HUES64 (cell line): ENCODE results near the gene SERPINB4.

Experiments used
- H3K27ac ChIP-seq: 2 replicates; pipeline ENCODE4 v1.7.0; 2013; ENCODE audit warnings: low read depth, low read length, inconsistent platforms
- H3K27me3 ChIP-seq: 2 replicates; pipeline ENCODE4 v1.6.1; 2013; ENCODE audit warnings: mild to moderate bottlenecking, low read length; ENCODE audit not compliant: insufficient read depth
- H3K36me3 ChIP-seq: 2 replicates; pipeline ENCODE4 v1.6.1; 2013; ENCODE audit warnings: mild to moderate bottlenecking, low read length; ENCODE audit not compliant: insufficient read depth
- H3K4me1 ChIP-seq: 2 replicates; pipeline ENCODE4 v1.6.1; 2013; ENCODE audit warnings: mild to moderate bottlenecking, low read length, moderate library complexity; ENCODE audit not compliant: insufficient read depth
- H3K4me3 ChIP-seq: 2 replicates; pipeline ENCODE4 v1.5.1; 2013; ENCODE audit warnings: mild to moderate bottlenecking, low read length, moderate library complexity
- H3K9ac ChIP-seq: 2 replicates; pipeline ENCODE4 v1.6.1; 2013; ENCODE audit warnings: mild to moderate bottlenecking, low read depth, low read length
- H3K9me3 ChIP-seq: 2 replicates; pipeline ENCODE4 v1.6.1; 2013; ENCODE audit warnings: low read depth, low read length; ENCODE audit not compliant: insufficient read depth
- WGBS: fragments of 150-250, 120-280 bp; methylation state at CpG from one replicate; pipeline ENCODE4 v1.1.7; 2013; ENCODE audit warnings: missing lambda C conversion rate; 5-methylcytosine and 5-hydroxymethylcytosine counted together

The SERPINB4 gene

GRCh38 chr18:63624863-63625262, 19.2 kb downstream of the SERPINB4 start:
- Histone ChIP-seq H3K4me1 (no peaks in the 10 kb centered on the region), H3K36me3 (no peaks in the 10 kb centered on the region), H3K9me3 (peaks cover 40% of the 10 kb centered on the region), H3K27me3 (no peaks in the 10 kb centered on the region), H3K4me3 (no peak overlapping the region), H3K27ac (no peak overlapping the region), H3K9ac (no peak overlapping the region)
- 98% methylated on average over 3 of the region's 3 CpGs for WGBS

DNA sequence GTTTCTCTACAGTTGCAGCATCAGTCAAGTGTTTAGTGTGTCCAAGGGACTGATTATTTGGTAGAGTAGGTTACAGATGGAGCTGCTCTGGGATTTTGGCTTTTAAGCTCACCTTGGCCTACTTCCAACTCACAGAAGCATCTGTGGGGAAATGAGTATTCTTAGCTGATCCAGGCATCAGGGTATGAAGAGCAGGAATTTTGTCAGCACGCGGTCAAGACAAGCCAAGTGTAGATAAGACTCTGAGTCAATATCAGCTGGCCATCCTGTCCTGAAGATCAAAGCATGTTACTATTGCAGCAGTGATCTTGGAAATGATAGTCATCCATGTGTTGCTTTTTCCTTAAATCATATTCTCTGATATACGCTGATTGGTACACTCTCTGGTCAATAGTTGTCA, 24.4 kb downstream of the SERPINB4 start:
- Histone ChIP-seq H3K9me3 (peaks cover 17% of the 10 kb centered on the region), H3K4me3 (no peak overlapping the region), H3K9ac (no peak overlapping the region), H3K4me1 (peaks cover 10% of the 10 kb centered on the region), H3K27me3 (no peaks in the 10 kb centered on the region), H3K27ac (no peak overlapping the region), H3K36me3 (no peaks in the 10 kb centered on the region)
- 96% methylated on average over 3 of the region's 3 CpGs for WGBS

DNA sequence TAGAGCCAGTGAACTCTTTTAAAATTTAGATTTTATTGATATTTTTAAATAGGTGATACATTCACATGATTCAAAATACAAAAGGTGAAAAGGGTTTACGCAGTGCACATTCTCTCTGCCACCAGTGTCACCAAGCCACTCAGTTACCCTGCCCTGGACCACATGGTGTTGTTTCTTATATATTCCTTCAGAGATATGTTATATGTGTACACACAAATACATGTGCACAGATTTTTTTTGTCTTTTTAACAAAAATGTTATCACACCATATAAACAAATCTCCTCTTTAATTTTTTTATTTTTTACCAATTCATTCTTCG, 26.2 kb downstream of the SERPINB4 start:
- H3K36me3 ChIP-seq, result no peaks in the 10 kb centered on the region
- no peaks in the 10 kb centered on the region for H3K9me3 ChIP-seq
- H3K27me3 ChIP-seq, result no peaks in the 10 kb centered on the region
- WGBS, result 80% methylated on average over 1 of the region's 2 CpGs
- H3K9ac ChIP-seq, result no peak overlapping the region
- no peak overlapping the region for H3K4me3 ChIP-seq
- no peak overlapping the region for H3K27ac ChIP-seq
- H3K4me1 ChIP-seq, result peaks cover 10% of the 10 kb centered on the region

GRCh38 chr18:63617049-63617914, 26.8 kb downstream of the SERPINB4 start:
- H3K4me1 ChIP-seq, result peaks cover 10% of the 10 kb centered on the region
- no peak overlapping the region for H3K9ac ChIP-seq
- H3K27ac ChIP-seq, result no peak overlapping the region
- no peaks in the 10 kb centered on the region for H3K27me3 ChIP-seq
- WGBS, result 50% methylated on average over 2 of the region's 3 CpGs
- no peaks in the 10 kb centered on the region for H3K9me3 ChIP-seq
- H3K4me3 ChIP-seq, result no peak overlapping the region
- no peaks in the 10 kb centered on the region for H3K36me3 ChIP-seq

DNA sequence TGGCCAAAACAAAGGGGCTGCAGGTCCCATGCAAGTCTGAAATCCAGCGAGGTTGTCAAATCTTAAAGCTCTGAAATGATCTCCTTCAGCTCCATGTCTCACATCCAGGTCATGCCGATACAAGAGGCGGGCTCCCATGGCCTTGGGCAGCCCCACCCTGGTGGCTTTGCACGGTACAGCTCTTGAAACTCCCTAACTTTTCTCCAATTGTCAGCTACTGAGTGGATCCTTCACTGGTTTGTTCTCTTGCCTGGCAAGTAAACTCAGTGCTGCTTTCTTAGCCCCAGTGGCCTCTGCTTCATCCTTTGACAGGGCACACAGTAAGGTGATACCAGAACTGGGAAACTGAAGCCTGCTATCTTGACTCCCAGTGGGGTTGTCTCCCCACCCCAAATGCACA, 30.6 kb downstream of the SERPINB4 start:
- H3K4me3 ChIP-seq, result no peak overlapping the region
- H3K27ac ChIP-seq, result no peak overlapping the region
- no peaks in the 10 kb centered on the region for H3K9me3 ChIP-seq
- H3K27me3 ChIP-seq, result no peaks in the 10 kb centered on the region
- WGBS, result 93% methylated on average over 4 of the region's 4 CpGs
- H3K4me1 ChIP-seq, result peaks cover 10% of the 10 kb centered on the region
- H3K36me3 ChIP-seq, result no peaks in the 10 kb centered on the region
- no peak overlapping the region for H3K9ac ChIP-seq

- no peaks in the 10 kb centered on the region; the same call in 1 of the 2 replicates for H3K4me1 ChIP-seq
- WGBS, result 88% methylated on average over 3 of the region's 3 CpGs
- H3K4me3 ChIP-seq, result no peak overlapping the region
- no peak overlapping the region for H3K9ac ChIP-seq
- H3K9me3 ChIP-seq, result no peaks in the 10 kb centered on the region
- H3K36me3 ChIP-seq, result no peaks in the 10 kb centered on the region
- no peak overlapping the region for H3K27ac ChIP-seq
- H3K27me3 ChIP-seq, result no peaks in the 10 kb centered on the region
These were observed 37.5 kb downstream of the SERPINB4 start for GRCh38 chr18:63606526-63606925.

GRCh38 chr18:63604791-63605567, 39.1 kb downstream of the SERPINB4 start:
- Histone ChIP-seq H3K4me3 (no peak overlapping the region), H3K9ac (no peak overlapping the region), H3K9me3 (no peaks in the 10 kb centered on the region), H3K27me3 (no peaks in the 10 kb centered on the region), H3K4me1 (no peaks in the 10 kb centered on the region; the same call in 1 of the 2 replicates), H3K36me3 (no peaks in the 10 kb centered on the region), H3K27ac (no peak overlapping the region)
- 95% methylated on average over 4 of the region's 4 CpGs for WGBS

DNA sequence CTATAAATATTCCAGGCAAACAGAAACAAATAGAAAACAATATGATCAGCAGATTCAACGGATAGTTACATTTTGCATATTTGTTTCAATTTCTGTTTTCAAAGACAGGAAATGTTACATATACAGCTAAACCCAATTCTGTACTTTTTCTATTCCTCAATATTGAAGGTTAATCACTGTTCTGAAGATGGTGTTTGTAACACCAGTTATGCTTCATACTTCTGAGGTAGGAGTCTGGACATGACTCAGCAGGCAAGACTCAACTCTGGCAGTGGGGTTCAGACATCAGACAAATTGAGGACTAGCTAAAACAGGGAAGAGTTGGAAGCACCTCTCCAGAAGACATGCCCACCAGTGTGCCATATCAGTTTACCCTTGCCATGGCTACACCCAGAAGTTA, 40.3 kb downstream of the SERPINB4 start:
- Histone ChIP-seq H3K9me3 (no peaks in the 10 kb centered on the region), H3K4me3 (no peak overlapping the region), H3K9ac (no peak overlapping the region), H3K4me1 (no peaks in the 10 kb centered on the region; the same call in 1 of the 2 replicates), H3K36me3 (no peaks in the 10 kb centered on the region), H3K27ac (no peak overlapping the region), H3K27me3 (no peaks in the 10 kb centered on the region)
- 0% methylated on average over 1 of the region's 1 CpG for WGBS

DNA sequence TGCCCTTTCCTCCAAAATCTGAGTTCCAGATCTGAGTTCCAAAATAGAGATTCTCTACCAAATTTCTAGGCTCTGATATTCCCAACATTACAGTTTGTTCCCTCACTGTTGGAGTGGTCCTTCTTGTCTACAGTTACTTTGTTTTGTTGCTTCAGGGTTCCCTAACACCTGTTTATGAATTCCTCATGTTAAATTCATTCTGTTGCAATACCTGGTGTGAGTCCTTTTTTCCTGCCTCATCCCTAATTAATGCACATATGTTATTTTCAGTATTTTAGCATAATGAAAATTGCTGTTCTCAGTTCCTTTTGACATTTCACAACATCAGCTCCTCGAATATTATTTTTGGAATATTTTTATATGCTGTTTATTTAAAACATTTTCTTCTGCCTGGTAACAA, 40.7 kb downstream of the SERPINB4 start:
- Histone ChIP-seq H3K36me3 (no peaks in the 10 kb centered on the region), H3K4me3 (no peak overlapping the region), H3K4me1 (no peaks in the 10 kb centered on the region; the same call in 1 of the 2 replicates), H3K27me3 (no peaks in the 10 kb centered on the region), H3K9ac (no peak overlapping the region), H3K27ac (no peak overlapping the region), H3K9me3 (no peaks in the 10 kb centered on the region)
- no CpG with 5 or more reads among the region's 1 CpG for WGBS

DNA sequence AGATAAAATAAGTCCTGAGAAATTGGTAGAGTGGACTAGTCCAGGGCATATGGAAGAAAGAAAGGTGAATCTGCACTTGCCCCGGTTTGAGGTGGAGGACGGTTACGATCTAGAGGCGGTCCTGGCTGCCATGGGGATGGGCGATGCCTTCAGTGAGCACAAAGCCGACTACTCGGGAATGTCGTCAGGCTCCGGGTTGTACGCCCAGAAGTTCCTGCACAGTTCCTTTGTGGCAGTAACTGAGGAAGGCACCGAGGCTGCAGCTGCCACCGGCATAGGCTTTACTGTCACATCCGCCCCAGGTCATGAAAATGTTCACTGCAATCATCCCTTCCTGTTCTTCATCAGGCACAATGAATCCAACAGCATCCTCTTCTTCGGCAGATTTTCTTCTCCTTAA, 47.1 kb downstream of the SERPINB4 start:
- Histone ChIP-seq H3K4me3 (no peak overlapping the region), H3K9me3 (no peaks in the 10 kb centered on the region), H3K4me1 (no peaks in the 10 kb centered on the region), H3K27me3 (no peaks in the 10 kb centered on the region), H3K27ac (no peak overlapping the region), H3K36me3 (no peaks in the 10 kb centered on the region), H3K9ac (no peak overlapping the region)
- 81% methylated on average over 14 of the region's 14 CpGs for WGBS

DNA sequence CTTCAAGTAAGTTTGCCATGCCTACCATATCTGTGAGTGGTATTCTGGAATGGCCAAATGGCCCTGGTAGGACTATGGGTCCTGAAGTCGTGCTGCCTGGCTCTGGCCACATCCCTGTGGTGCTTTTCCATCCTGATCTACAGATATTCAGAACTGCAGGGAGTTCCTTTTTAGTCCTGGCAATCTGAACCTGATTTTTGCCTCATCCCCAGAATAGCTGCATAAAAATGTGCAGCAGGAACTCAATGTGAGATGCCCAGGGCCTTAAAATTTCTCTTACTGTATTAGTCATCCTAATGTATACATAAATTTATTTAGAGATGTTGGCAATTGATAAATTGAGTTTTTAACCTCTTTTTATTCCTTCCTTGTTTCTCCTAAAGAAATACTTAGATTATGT, 51.6 kb downstream of the SERPINB4 start:
- Histone ChIP-seq H3K27me3 (no peaks in the 10 kb centered on the region), H3K9me3 (no peaks in the 10 kb centered on the region), H3K27ac (no peak overlapping the region), H3K4me1 (no peaks in the 10 kb centered on the region), H3K36me3 (no peaks in the 10 kb centered on the region), H3K4me3 (no peak overlapping the region), H3K9ac (no peak overlapping the region)
- WGBS, result 68% methylated on average over 1 of the region's 1 CpG
